Stimulated activated CD8-positive, alpha-beta memory T cell treated with anti-CD3 and anti-CD28 coated beads, Interleukin-4, amount 100 ng/mL, for 48 hours (primary cell): Measurements from ENCODE around the gene TREH.
"Not testable (repeated sequence)": the region's sequence is repeated elsewhere in the genome, so short reads cannot be mapped to it uniquely, and the experiment has no call there.

Source experiments
- DNase-seq: peaks from one replicate; pipeline ENCODE4 v3.0.0-alpha.2; 2020

Gene TREH

DNA sequence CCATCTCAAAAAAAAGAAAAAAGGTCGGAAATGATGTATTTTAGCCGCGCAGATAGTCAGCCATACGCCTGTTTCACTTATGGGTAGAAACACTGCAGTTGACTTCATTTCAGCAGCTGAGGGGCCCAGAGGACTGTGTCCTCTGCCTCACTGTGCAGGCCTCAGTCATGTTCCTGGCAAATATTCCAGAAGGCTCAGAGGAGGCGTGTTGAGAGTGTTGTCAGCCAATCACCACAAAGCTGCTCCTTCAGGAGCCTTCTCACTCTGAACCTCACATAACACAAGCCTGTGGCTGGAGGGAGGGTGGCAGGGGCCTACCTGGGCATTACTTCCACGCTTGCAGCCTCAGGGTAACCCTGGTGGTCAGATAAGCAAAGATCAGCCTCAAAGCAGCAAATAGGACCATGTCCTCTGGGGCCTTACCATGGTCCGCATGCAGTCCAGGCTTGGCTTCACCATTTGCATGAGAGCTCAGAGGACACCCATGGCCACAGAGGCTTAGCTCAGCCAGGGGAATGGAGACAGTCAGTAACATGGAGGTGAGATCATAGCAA, 17.3 kb upstream of the TREH start:
- DNase-seq, result no peak

GRCh38 chr11:118694771-118695170, 15.3 kb upstream of the TREH start:
- no peak for DNase-seq

- DNase-seq, result no peak
Measured at GRCh38 chr11:118694185-118694584, 14.7 kb upstream of the TREH start.

- DNase-seq, result peak; percentile 77
Measured at GRCh38 chr11:118691926-118692830, 12.7 kb upstream of the TREH start.

- no peak for DNase-seq
Measured at GRCh38 chr11:118690553-118691304, 11.3 kb upstream of the TREH start.

GRCh38 chr11:118689852-118690552, 10.6 kb upstream of the TREH start:
- DNase-seq, result peak; percentile 88

DNA sequence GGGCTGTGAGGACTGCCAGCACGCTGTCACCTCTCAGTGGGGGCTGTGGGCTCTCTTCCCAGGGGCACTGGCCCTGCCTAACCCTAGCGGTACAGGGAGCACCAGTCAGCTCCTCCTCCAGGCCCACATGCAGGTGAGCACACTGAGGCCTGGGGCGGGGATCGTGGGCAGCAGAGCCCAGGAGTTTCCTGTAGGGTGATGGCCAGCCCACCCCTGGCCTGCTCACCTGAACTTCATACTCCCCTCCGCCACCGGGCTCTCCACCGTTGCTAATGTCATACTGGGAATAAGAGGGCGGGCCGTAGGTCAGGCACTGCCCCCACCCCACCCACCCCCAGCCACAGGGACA, 10.0 kb upstream of the TREH start:
- DNase-seq, result no peak

- DNase-seq, result no peak
Measured at GRCh38 chr11:118688851-118689502, 9.5 kb upstream of the TREH start.

DNA sequence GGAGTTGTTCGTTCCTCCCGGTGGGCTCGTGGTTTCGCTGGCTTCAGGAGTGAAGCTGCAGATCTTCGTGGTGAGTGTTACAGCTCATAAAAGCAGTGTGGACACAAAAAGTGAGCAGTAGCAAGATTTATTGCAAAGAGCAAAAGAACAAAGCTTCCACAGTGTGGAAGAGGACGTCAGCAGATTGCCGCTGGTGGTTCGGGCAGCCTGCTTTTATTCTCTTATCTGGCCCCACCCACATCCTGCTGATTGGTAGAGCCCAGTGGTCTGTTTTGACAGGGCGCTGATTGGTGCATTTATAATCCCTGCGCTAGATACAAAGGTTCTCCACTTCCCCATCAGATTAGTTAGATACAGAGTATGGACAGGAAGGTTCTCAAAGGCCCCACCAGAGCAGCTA, 8.9 kb upstream of the TREH start:
- not testable (repeated sequence) for DNase-seq

DNA sequence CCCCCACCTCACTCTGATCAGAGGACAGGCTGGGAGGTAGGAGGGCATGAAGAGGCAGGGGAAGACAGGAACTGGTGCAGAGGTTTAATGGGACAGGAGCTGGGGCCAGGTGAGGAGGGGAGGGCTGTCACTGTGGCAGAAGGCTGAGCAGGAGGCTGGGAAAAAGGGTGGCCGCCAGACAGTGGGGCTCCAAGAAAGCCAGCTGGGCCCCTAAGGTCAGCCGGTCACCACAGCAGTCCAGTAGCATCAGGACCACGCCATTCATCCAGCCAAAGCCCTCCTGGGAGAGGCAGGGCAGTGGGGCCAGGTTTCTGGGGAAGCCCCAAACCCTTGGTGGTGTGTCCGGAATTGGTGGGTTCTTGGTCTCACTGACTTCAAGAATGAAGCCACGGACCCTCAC, 8.5 kb upstream of the TREH start:
- no peak for DNase-seq

DNA sequence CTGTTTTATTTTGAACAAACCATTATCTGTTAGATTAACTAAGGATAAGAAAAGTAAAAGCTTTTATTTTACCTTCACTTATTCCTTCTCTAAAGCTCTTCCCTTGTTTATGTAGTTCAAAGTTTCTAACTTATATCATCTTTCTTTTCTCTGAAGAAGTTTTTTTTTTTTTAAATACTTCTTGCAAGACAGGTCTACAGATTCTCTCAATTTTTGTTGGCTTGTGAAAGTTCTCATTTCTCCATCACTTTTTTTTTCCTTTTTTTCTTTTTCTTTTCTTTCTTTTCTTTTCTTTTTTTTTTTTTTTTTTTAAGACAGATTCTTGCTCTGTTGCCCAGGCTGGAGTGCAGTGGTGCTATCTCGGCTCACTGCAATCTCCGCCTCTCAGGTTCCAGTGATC, 4.7 kb upstream of the TREH start:
- DNase-seq, result no peak

DNA sequence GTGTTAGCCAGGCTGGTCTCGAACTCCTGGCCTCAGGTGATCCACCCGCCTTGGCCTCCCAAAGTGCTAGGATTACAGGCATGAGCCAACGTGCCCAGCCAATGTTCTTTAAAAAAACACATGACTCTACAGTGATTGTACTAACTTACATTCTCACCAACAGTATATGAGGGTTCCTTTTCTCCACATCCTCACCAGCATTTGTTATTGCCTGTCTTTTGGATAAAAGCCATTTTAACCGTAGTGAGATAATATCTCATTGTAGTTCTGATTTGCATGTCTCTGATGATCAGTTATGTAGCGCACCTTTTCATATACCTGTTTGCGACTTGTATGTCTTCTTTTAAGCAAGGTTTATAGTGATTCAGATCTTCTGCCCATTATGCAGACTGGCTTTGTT, 3.5 kb upstream of the TREH start:
- DNase-seq, result not testable (repeated sequence)

DNA sequence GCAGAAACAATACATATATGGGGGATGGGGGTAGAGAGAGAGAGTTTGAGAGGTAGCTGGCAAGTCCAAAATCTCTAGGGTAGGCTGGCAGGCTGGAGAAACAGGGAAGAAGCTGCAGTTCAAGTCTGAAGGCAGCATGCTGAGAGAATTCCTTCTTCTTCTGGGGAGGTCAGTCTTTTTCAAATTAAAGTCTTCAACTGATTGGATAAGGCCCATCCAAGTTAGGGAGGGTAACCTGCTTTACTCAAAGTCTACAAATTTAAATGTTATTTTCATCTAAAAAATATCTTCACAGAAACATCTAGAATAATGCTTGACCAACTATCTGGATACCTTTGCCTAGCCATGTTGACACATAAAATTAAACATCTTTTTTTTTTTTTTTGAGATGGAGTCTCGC, 2.9 kb upstream of the TREH start:
- no peak for DNase-seq

DNA sequence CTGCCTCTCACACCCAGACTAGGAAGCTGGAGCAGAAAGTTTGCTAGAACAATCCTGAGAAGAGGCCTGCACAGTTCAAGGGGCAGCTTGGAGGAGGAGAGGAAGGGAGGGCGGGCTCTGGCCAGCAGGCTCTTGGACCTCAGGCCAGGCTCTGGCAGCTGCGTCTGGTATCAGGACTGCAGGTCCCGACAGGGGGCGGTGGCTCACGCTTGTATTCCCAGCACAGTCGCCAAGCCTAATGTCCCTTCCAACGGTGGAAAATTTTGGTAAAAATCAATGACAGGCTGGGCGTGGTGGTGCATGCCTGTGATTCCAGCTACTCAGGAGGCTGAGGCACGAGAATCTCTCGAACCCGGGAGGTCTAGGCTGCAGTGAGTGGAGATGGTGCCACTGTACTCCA, 542 bp downstream of the TREH start:
- not testable (repeated sequence) for DNase-seq

- DNase-seq, result no peak
Measured at GRCh38 chr11:118677977-118678376, 1.5 kb downstream of the TREH start.

DNA sequence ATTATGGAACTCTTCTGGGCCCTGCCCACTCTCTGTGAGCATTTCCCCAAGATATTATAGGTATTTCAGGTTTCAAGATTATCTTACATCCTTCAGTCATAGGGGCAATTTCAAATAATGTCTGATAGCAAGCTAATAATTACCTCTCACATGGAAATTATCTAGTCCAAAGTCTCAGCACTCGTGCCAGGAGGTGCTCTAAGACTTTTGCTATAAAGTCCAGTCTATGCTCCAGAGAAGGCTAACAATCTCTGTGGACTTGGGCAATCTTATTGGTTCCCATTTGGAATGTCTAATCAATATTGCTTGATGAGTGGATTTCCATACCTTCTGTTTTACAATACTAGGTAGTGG, 5.4 kb downstream of the TREH start:
- no peak for DNase-seq

GRCh38 chr11:118673361-118674081, 5.9 kb downstream of the TREH start:
- no peak for DNase-seq

DNA sequence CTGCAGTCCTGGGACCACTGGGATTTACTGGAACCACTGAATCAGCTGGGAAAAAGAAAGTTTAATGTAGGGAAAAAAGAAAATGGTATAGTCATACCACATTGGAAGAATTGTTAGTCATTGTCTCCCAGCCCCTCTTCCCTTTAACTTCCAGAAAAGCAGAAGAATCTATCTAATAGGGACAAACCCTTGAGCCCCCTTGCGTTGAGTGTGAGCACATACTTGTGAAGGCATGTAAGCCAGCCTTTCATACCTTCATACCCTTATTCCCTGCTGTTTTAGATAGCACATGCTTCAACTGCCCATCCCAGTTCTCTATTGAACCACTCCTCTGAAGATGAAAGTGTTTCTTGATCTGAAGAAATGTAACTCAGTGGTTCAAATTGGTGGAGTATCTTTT, 6.6 kb downstream of the TREH start:
- DNase-seq, result no peak

- no peak for DNase-seq
Measured at GRCh38 chr11:118671254-118671653, 8.2 kb downstream of the TREH start.

- DNase-seq, result no peak
Measured at GRCh38 chr11:118670063-118670462, 9.4 kb downstream of the TREH start.

GRCh38 chr11:118666371-118666770, 13.1 kb downstream of the TREH start:
- DNase-seq, result no peak

DNA sequence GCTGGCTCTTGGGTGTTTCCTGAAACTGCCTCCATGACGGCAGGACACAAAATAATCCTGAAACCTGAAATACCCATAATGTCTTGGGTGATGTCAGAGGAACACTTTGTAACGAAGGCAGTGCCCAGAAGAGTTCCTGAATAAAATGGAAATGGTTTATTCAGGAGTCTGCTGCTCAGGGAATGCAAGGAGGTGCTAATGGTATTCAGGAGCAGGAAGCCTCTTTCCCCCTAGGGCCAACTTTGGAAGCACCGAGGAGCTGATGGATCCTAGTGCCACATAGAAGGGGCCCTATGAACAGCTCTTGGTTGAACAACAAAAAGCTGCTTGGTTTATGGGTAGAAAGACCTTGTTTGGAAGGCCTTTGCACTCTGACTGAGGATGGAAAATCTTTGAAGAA, 15.5 kb downstream of the TREH start:
- DNase-seq, result no peak
